Neural crest cell (in vitro differentiated cells): ENCODE results near the gene HDAC9. TPM values are rescaled to one million over a fixed set of nuclear protein-coding genes. Genes with fewer than 3 reads are reported as not detected.

Experiments
- DNase-seq: peaks from one replicate; pipeline ENCODE4 v3.0.0; 2021; ENCODE audit warnings: low read depth, mixed read lengths, low spot score
- H3K27ac Mint-ChIP-seq: one replicate; pipeline ENCODE4 v1.8.0; 2021; ENCODE audit warnings: mild to moderate bottlenecking, mixed read lengths; ENCODE audit not compliant: unreplicated experiment
- H3K27me3 Mint-ChIP-seq: 2 replicates; pipeline ENCODE4 v1.8.0; 2021; ENCODE audit warnings: low read depth, mild to moderate bottlenecking, mixed read lengths
- H3K36me3 Mint-ChIP-seq: 2 replicates; pipeline ENCODE4 v1.8.0; 2021; ENCODE audit warnings: low read depth, mild to moderate bottlenecking, mixed read lengths
- H3K4me1 Mint-ChIP-seq: 2 replicates; pipeline ENCODE4 v1.8.0; 2021; ENCODE audit warnings: mixed read lengths
- H3K4me3 Mint-ChIP-seq: one replicate; pipeline ENCODE4 v1.8.0; 2021; ENCODE audit warnings: mild to moderate bottlenecking, mixed read lengths
- H3K9me3 Mint-ChIP-seq: 2 replicates; pipeline ENCODE4 v1.8.0; 2021; ENCODE audit warnings: mixed read lengths
- CTCF ChIP-seq: fragments of 200-600 bp; sonication (generic); conservative IDR thresholded peaks from 2 replicates; pipeline ENCODE4 v1.5.0; 2021; ENCODE audit warnings: antibody characterized with exemption, mild to moderate bottlenecking
- long read RNA-seq: library from polyadenylated mRNA; unstranded; transcript quantifications from one replicate; pipeline ENCODE4 v2.0.0, GENCODE V29; 2020
- total RNA-seq: library from RNA; stranded (reverse); gene quantifications from 2 replicates; pipeline ENCODE4 v1.2.1, GENCODE V29; 2021

The HDAC9 gene
- 28.3 and 32.3 TPM in 2 replicates for total RNA-seq
- long read RNA-seq, full-length matches to known transcripts = 15 of 65 reads
- long read RNA-seq, partial matches to known transcripts = 13 of 65 reads
- long read RNA-seq, other reads (novel, unspliced or antisense) = 37 of 65 reads

- Mint-ChIP-seq H3K27me3 (no peaks in the 10 kb centered on the region), H3K4me3 (peak within 1 kb of the TSS; percentile 88), H3K9me3 (no peaks in the 10 kb centered on the region), H3K27ac (peak within 1 kb of the TSS; percentile 31), H3K4me1 (peaks cover 50% of the 10 kb centered on the region), H3K36me3 (no peaks in the 10 kb centered on the region)
- no peak for TF ChIP-seq CTCF
- DNase-seq = peak; percentile 47
These were observed at the start of gene HDAC9 for GRCh38 chr7:18495412-18496340. HDAC9 (plus strand) TSS chr7:18495749; CDS start chr7:18496303, 554 bp downstream.

GRCh38 chr7:18445916-18446520 lies 49.5 kb upstream of the HDAC9 start:
- TF ChIP-seq CTCF = no peak
- H3K4me3 Mint-ChIP-seq = no peak overlapping the region
- H3K4me1 Mint-ChIP-seq = peaks cover 15% of the 10 kb centered on the region
- no peaks in the 10 kb centered on the region for H3K9me3 Mint-ChIP-seq
- no peak for DNase-seq
- H3K27ac Mint-ChIP-seq = peak overlapping the region; percentile 65
- no peaks in the 10 kb centered on the region for H3K27me3 Mint-ChIP-seq
- no peaks in the 10 kb centered on the region for H3K36me3 Mint-ChIP-seq

GRCh38 chr7:18450019-18450418 lies 45.5 kb upstream of the HDAC9 start:
- Mint-ChIP-seq H3K27ac (no peak overlapping the region), H3K9me3 (peaks cover 9% of the 10 kb centered on the region), H3K36me3 (peaks cover 3% of the 10 kb centered on the region), H3K4me1 (peaks cover 11% of the 10 kb centered on the region), H3K27me3 (no peaks in the 10 kb centered on the region), H3K4me3 (no peak overlapping the region)
- no peak for TF ChIP-seq CTCF
- DNase-seq = no peak

GRCh38 chr7:18455606-18456005 lies 39.9 kb upstream of the HDAC9 start:
- peaks cover 3% of the 10 kb centered on the region for H3K36me3 Mint-ChIP-seq
- no peaks in the 10 kb centered on the region for H3K27me3 Mint-ChIP-seq
- TF ChIP-seq CTCF = no peak
- peaks cover 7% of the 10 kb centered on the region for H3K4me1 Mint-ChIP-seq
- no peak for DNase-seq
- H3K4me3 Mint-ChIP-seq = no peak overlapping the region
- no peak overlapping the region for H3K27ac Mint-ChIP-seq
- peaks cover 9% of the 10 kb centered on the region for H3K9me3 Mint-ChIP-seq

GRCh38 chr7:18457832-18458231 lies 37.7 kb upstream of the HDAC9 start:
- DNase-seq = no peak
- Mint-ChIP-seq H3K27me3 (no peaks in the 10 kb centered on the region), H3K4me1 (peaks cover 7% of the 10 kb centered on the region), H3K36me3 (no peaks in the 10 kb centered on the region), H3K4me3 (no peak overlapping the region), H3K9me3 (no peaks in the 10 kb centered on the region), H3K27ac (no peak overlapping the region)
- no peak for TF ChIP-seq CTCF
